ENCODE data around the gene SPRR1A. TPM values are rescaled to one million over a fixed set of nuclear protein-coding genes. Genes with fewer than 3 reads are reported as not detected.

SPRR1A gene
- total and polyA plus RNA-seq, 10 of the 15 experiments (the other 5 are each of a cell fraction or from before 2014, with no cell fraction given): not detected

DNA sequence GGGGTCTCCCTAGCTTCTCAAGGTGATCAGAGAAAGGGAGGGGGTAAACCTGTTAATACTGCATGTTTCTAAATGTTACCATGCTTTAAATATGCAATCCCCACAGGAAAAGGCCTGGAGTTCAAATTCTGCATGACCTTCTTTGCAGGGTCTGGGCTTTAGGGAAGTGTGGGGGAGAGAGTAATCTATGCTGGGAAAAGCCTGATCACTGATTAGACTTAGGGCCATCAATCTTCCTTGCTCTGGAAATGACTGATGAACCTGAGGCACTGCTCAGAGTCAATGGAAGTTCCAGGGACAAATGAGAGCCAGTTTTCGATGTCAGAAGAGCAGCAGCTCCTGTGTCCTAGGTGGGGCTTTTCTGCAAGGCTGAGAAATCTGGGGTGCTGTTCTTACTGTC is 3.2 kb upstream of the SPRR1A start:
- CTCF ChIA-PET: interaction anchor here (1.1 kb wide), 1 partner anchor 48 kb away, joined by 3 read pairs; no protein-coding TSS in a partner anchor
- no peak overlapping the region for H3K4me3 ChIP-seq
- FAIRE-seq (no peak), ATAC-seq (no peak), DNase-seq (ENCODE audit: low read depth, low spot score) (no peak)
- POLR2A ChIA-PET: no interaction called here
- 0% methylated on average over 1 of the region's 1 CpG for WGBS (ENCODE audit: insufficient coverage, insufficient replicate concordance, low lambda C conversion rate, missing lambda C conversion rate)
- no peak overlapping the region for H3K4me2 ChIP-seq (ENCODE audit: control insufficient read depth, insufficient read depth)
- in situ Hi-C loops (cut with MboI) (no loop called here), intact Hi-C loops (cut with micrococcal nuclease; ENCODE audit: unreplicated experiment) (no loop called here)
- no peaks in the 10 kb centered on the region for H3K36me3 ChIP-seq (ENCODE audit: control insufficient read depth in 2 of 2, insufficient read depth in 2 of 2, low read length in 1 of 2)
- SMC1A ChIA-PET (ENCODE audit: uncharacterized antibody, unreplicated experiment): interaction anchor here (1.2 kb wide), 1 partner anchor 13 kb away, joined by 3 read pairs; no protein-coding TSS in a partner anchor
- no peaks in the 10 kb centered on the region for H3K79me2 ChIP-seq (ENCODE audit: control insufficient read depth, insufficient read depth, low read length)
- H3K4me1 ChIP-seq (ENCODE audit: control insufficient read depth, insufficient read depth, low read length): no peaks in the 10 kb centered on the region
- no peak overlapping the region for H3K27ac ChIP-seq (ENCODE audit: control insufficient read depth, insufficient read depth)
- no peaks in the 10 kb centered on the region for H3K9me3 ChIP-seq (replicated peaks; ENCODE audit: control insufficient read depth, insufficient read depth, low read length)
- BruUV-seq (replicated peaks): no TSS peak
- no peak overlapping the region for H2AFZ ChIP-seq (ENCODE audit: control insufficient read depth, low read depth, low read length)
- no peaks in the 10 kb centered on the region for H3K27me3 ChIP-seq (replicated peaks in 1 of 2; ENCODE audit: control insufficient read depth in 2 of 2, insufficient read depth in 2 of 2, low read length in 1 of 2)
- H3K9ac ChIP-seq (ENCODE audit: control insufficient read depth, insufficient read depth, low read length): no peak overlapping the region
- RAD21 ChIA-PET (ENCODE audit: unreplicated experiment): interaction anchor here (0.9 kb wide), 1 partner anchor 212 kb away, joined by 4 read pairs; no protein-coding TSS in a partner anchor
- H4K20me1 ChIP-seq (ENCODE audit: control insufficient read depth, insufficient read depth): no peaks in the 10 kb centered on the region; the same call in 1 of the 2 replicates
- TF ChIP-seq HCFC1 (IDR thresholded peaks at IDR 0.05; ENCODE audit: low read length) (no peak), NFYB (IDR thresholded peaks at IDR 0.05; ENCODE audit: insufficient read depth, low read depth, low read length) (no peak), BACH1 (IDR thresholded peaks at IDR 0.05; ENCODE audit: borderline replicate concordance) (no peak), ATF3 (IDR thresholded peaks at IDR 0.05; ENCODE audit: borderline replicate concordance, extremely low read depth, low read depth, low read length) (no peak), IKZF1 (conservative IDR thresholded peaks at IDR 0.05) (no peak), SREBF1 (IDR thresholded peaks at IDR 0.05; ENCODE audit: low read length) (no peak), ZBED1 (IDR thresholded peaks at IDR 0.05; ENCODE audit: borderline replicate concordance) (no peak), WRNIP1 (IDR thresholded peaks at IDR 0.05; ENCODE audit: borderline replicate concordance, low read depth, low read length) (no peak), SMAD1 (IDR thresholded peaks at IDR 0.05; ENCODE audit: low read depth, partially characterized antibody) (no peak), POLR2A (IDR thresholded peaks at IDR 0.05; ENCODE audit: low read depth, low read length) (no peak), JUNB (IDR thresholded peaks at IDR 0.05) (no peak), DPF2 (IDR thresholded peaks at IDR 0.05) (no peak), NR2C2 (IDR thresholded peaks at IDR 0.05; ENCODE audit: borderline replicate concordance, control insufficient read depth, insufficient read length, low read depth) (no peak), RELA (IDR thresholded peaks at IDR 0.05; ENCODE audit: borderline replicate concordance, partially characterized antibody) (no peak), EP300 (IDR thresholded peaks at IDR 0.05; ENCODE audit: borderline replicate concordance in 1 of 2, control insufficient read depth in 1 of 2, low read depth in 2 of 2, low read length in 2 of 2) (no peak)
- TF ChIP-seq, protein P1, sequence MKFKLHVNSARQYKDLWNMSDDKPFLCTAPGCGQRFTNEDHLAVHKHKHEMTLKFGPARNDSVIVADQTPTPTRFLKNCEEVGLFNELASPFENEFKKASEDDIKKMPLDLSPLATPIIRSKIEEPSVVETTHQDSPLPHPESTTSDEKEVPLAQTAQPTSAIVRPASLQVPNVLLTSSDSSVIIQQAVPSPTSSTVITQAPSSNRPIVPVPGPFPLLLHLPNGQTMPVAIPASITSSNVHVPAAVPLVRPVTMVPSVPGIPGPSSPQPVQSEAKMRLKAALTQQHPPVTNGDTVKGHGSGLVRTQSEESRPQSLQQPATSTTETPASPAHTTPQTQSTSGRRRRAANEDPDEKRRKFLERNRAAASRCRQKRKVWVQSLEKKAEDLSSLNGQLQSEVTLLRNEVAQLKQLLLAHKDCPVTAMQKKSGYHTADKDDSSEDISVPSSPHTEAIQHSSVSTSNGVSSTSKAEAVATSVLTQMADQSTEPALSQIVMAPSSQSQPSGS (IDR thresholded peaks at IDR 0.05; ENCODE audit: low read length): no peak
- TF ChIP-seq, protein P2, sequence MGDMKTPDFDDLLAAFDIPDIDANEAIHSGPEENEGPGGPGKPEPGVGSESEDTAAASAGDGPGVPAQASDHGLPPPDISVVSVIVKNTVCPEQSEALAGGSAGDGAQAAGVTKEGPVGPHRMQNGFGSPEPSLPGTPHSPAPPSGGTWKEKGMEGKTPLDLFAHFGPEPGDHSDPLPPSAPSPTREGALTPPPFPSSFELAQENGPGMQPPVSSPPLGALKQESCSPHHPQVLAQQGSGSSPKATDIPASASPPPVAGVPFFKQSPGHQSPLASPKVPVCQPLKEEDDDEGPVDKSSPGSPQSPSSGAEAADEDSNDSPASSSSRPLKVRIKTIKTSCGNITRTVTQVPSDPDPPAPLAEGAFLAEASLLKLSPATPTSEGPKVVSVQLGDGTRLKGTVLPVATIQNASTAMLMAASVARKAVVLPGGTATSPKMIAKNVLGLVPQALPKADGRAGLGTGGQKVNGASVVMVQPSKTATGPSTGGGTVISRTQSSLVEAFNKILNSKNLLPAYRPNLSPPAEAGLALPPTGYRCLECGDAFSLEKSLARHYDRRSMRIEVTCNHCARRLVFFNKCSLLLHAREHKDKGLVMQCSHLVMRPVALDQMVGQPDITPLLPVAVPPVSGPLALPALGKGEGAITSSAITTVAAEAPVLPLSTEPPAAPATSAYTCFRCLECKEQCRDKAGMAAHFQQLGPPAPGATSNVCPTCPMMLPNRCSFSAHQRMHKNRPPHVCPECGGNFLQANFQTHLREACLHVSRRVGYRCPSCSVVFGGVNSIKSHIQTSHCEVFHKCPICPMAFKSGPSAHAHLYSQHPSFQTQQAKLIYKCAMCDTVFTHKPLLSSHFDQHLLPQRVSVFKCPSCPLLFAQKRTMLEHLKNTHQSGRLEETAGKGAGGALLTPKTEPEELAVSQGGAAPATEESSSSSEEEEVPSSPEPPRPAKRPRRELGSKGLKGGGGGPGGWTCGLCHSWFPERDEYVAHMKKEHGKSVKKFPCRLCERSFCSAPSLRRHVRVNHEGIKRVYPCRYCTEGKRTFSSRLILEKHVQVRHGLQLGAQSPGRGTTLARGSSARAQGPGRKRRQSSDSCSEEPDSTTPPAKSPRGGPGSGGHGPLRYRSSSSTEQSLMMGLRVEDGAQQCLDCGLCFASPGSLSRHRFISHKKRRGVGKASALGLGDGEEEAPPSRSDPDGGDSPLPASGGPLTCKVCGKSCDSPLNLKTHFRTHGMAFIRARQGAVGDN (IDR thresholded peaks at IDR 0.05): no peak
- TF ChIP-seq, protein P3, sequence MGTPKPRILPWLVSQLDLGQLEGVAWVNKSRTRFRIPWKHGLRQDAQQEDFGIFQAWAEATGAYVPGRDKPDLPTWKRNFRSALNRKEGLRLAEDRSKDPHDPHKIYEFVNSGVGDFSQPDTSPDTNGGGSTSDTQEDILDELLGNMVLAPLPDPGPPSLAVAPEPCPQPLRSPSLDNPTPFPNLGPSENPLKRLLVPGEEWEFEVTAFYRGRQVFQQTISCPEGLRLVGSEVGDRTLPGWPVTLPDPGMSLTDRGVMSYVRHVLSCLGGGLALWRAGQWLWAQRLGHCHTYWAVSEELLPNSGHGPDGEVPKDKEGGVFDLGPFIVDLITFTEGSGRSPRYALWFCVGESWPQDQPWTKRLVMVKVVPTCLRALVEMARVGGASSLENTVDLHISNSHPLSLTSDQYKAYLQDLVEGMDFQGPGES (IDR thresholded peaks at IDR 0.05): no peak

All from GM12878 (cell line).